HT-29 (cell line): Measurements from ENCODE around the gene NR3C2. TPM values are rescaled to one million over a fixed set of nuclear protein-coding genes. Genes with fewer than 3 reads are reported as not detected.
A peak's percentile ranks its signal among the peaks of the same experiment; 100 is the strongest.

Experiments used
- DNase-seq: peaks from one replicate; pipeline ENCODE4 v3.0.0-alpha.2; 2015; ENCODE audit warnings: low spot score
- total RNA-seq: library from RNA; depleted of rRNA; stranded (reverse); fragments of >200 nt; shearing (Covaris generic); gene quantifications from 2 replicates; pipeline ENCODE4 v1.2.3, GENCODE V29; 2014

The NR3C2 gene
- total RNA-seq, 1 experiment from 2014 or later = 2.5 TPM

DNA sequence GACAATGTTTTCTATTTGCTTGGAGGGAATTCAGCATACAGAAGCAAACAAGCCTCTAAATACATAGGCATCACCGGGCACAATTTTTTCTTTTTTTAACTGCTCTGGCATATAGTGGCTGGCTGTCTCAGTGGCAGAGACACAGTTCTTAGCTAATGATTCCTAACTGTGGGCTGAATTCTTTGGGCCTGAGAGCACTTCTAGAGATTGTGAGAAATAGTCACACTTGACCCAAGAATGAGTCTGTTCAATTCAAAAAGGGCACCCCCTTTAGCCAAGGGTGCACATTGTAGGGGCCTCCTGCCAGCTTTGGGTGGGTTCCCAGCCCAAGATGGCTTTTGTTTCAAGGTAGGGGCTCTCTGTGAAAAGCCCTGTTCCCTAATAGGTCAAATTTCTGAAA is 364.6 kb downstream of the NR3C2 start:
- DNase-seq = no peak

DNA sequence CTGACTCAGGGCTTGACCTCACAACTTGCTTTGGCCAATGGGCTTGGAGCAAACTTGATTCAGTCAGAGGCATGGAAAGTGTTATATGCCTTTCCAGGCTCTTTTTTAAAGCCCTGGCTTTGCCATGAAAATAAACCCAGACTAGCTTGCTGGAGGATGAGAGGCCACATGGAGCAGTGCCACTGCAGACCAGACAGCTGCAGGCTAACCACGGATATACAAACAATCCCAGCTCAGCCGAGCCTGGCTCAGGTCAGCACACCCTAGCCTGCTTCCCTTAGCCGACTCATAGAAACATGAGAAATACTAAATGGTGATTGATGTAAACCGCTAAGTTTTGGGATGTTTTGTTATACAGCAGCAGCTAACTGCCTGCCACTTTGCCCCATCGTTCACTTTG is 365.2 kb downstream of the NR3C2 start:
- no peak for DNase-seq

- DNase-seq = no peak
Observed at GRCh38 chr4:148075438-148075837, 366.8 kb downstream of the NR3C2 start.

GRCh38 chr4:148074462-148074861 is 367.8 kb downstream of the NR3C2 start:
- no peak for DNase-seq

DNA sequence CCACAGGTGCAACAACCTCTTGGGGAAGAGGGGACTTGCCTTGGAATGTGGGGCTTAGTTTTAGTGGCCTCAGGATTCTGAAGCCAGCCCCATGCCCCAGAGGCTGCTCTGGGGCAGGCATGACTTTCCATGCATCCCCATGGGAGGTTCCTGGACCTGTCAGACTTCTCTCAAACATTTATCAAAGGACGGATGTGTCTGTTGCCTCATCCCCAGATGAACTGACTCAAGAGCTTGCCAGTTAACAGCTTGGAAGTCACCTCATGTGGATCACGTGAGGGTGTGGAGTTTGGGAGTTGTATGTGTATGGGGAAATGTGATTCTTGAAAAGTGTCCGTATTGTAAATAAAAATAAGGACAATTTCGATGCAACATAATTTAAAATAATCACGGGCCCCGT is 368.9 kb downstream of the NR3C2 start:
- DNase-seq = no peak

- DNase-seq = no peak
Observed at GRCh38 chr4:148072789-148073188, 369.4 kb downstream of the NR3C2 start.

DNA sequence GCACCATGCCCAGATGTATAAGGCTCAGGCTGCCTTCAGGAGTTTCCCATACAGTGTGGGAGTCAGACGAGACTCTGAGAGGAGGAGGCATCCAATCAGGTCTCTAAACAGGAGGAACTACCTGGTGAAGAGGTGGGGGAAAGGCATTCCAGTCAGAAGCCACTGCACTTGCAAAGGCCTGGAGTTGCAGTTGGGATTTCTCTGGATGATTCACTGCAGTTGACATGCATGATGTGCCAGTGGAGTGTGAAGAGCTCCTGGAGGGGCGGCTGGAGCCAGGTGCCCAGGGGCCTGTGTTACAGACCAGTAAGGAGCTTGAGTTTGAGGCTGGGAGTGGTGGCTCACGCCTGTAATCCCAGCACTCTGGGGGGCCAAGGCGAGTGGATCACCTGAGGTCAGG is 371.2 kb downstream of the NR3C2 start:
- no peak for DNase-seq

DNA sequence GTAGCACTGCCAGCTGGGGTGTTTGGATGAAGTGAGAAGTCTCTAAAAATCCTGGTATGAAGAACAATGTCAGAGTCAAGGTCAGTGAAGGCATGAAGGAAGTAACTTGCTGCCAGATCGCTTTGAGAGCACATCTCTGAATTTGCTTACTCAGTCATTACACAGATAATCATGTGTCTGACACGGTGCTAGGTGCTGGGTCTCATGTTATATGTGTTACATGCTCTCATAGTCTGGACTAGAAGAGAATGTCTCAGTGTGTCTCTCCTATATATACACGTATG is 372.4 kb downstream of the NR3C2 start:
- no peak for DNase-seq

- DNase-seq = no peak
Observed at GRCh38 chr4:148069086-148069894, 372.9 kb downstream of the NR3C2 start.

DNA sequence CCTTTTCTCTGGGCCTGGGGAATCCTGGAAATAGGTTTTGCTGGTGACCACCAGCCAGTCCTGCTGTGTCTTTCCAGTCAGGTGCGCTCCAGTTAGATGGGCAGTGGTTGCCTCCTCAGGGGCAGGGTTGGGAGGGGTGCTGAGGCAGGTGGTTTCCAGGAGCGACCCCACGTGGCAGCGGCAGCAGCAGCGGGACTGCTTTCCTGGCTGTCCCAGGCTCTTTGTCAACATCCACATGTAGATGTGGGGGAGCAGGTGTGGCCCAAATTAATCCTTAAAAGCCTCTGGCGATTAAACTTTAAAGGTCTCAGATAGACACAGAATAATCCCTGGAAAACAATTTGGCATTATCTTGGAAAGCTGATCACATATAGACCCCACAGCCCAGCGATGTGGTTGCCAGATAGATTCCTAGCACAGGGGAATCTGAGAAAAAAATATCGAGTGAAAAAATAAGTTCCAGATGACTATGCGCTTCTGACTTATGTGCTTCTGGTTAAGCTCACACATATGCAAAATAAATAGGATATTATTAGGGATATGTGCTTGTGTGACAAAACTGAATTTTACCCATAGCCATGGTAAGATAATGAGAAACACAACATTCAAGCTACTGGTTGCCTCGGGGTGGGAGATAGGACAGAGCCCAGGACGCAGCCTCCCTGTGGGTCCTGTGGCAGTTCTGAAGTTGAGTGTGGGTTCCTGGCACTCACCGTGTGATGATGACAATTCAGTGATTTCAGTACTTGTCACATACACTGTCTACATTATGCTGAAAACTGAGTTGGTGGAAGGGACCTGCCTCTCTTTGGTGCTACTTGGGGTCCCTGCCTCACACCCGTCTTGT is 373.9 kb downstream of the NR3C2 start:
- DNase-seq = no peak

DNA sequence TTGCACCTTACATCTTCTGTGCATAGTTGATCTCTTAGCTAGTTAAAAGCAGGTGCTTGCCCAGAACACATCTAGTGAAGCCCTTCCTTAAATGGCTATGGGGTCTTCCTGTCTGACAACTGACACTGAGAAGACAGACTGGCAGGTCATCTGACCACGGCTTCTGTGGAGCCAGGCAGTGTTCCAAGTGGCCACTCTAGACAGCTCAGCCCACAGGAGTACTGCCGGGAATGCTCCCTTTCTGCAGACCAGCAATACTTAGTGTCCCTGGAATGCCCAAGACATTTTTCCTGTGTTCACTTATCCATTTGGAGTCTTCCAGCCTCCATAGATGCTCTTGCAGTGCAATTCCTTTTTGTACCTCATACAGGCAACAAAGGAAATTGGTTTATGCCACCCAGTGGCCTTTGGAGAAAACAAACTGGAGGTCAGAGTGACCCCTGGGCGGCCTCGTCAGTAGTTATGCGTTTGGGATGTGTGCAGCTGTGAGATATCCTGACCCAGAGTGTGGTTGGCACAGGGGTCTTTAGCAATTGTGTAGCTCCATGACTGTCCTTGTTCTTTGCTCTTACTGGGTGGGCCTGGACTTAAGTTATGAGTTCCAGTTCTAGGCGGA is 374.8 kb downstream of the NR3C2 start:
- DNase-seq = no peak

GRCh38 chr4:148065075-148065474 is 377.1 kb downstream of the NR3C2 start:
- peak; percentile 7 for DNase-seq

GRCh38 chr4:148064451-148064850 is 377.8 kb downstream of the NR3C2 start:
- DNase-seq = no peak

DNA sequence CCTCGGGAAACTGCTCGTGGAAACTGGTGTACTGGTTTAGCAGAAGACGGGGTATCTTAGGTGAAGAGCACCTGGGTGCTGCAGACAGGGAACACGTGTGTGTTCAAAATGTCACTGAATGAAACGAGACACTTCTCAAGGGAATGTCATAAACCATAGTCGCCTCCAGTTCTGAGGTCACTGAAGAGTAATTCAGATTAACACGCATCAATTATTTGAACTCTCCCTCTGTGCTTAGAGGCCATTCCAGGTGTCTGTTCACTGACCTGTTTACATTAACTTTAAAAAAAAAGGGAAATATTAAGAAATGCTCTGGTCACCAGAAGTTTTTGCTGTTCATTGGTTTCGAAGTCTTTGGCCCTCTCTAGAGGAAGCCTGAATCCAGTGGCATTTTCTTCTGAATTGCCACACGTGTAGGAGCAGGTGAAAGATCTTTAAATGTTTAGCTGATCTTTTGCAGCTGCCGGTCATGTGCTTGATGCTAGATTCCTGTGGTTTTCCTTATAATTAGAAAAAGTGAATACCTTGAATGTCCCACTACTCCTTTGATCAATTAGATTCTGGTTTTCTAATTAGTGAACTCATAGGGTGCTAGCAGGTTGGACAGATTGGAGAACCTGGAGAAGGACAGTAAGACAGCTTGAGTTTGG is 379.8 kb downstream of the NR3C2 start:
- no peak for DNase-seq

DNA sequence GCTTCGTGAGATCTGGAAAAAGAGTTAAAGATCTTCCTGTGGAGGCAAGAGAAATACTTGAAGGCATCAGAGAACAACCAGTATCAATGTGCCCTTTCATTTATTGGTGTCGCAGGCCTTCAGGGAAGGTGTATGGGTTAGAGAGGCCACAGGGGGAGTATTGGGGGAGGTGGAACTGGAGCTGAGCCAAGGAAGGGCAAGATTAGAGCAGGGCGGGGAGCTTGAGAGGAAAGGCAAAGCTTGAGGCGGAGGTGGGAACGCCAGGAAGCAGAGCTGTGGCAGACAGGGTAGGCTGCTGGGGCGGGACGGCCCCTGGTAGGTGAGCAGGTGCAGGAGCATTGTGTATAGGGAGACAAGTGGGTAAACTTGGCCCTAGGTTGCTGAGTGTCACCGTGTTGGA is 380.4 kb downstream of the NR3C2 start:
- DNase-seq = peak; percentile 50

GRCh38 chr4:148061141-148061481 is 381.1 kb downstream of the NR3C2 start:
- no peak for DNase-seq

- DNase-seq = no peak
Observed at GRCh38 chr4:148060264-148061140, 381.7 kb downstream of the NR3C2 start.

- DNase-seq = no peak
Observed at GRCh38 chr4:148059617-148060180, 382.5 kb downstream of the NR3C2 start.

DNA sequence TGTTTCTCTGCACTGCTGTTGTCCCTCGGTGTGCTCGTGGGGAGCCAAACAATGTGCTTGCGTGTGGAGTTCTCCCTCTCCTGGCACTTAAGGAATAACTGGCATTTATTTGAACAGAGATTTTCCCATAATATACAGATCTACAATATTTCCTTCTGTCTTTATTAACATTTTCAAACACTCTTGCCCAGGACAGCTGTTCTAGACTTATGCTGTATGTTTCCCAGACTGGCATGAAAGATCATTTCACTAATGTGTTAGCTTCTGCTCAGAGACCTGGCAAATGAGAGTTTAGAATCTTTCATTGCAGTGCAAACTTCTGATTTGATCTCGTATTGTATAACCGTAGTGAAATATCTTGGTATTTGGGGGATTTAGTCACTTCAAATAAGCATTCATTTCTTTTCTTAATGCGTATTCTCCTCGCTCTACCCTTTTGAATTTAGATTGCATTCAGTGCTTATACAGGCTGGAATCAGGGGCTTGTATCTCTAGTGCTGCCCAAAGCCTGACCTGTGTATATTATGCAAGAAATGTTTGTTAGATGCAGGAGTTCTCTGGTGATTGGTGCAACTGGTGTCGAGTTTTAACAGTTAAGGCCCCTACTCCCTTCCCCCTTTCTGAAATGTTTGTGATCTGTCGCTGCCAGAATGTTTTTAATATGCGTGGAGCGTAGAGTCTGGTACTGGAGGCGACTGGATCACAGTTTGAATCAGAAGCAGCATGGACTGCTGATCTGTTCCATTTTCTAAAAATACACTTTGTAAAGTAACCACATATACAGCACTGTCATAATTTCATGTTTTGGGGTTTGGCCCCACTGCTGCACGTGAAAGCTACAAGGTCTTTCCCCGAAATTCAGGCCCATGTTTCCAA is 384.0 kb downstream of the NR3C2 start:
- DNase-seq = no peak

DNA sequence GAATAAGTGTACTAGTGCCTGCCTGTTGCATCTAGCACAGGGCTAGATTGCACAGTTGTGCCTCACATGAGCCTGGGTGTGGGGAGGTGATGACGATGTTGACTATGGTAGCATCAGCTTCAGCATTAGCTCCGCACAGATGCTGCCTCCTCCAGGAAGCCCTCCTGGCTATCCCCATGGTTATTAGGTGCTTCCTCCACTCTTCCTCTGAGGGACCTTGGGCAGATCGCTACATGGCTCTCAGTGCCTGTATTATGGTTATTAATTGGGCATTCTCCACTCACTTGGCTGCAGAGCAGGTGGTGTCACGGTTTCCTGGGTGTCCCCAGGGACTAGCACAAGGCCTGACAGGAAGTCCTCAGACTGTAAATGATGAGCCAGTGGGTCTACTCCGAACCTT is 384.7 kb downstream of the NR3C2 start:
- no peak for DNase-seq
